ENCODE measurements around the gene EEPD1. TPM values are rescaled to one million over a fixed set of nuclear protein-coding genes. Genes with fewer than 3 reads are reported as not detected.

EEPD1 gene
- total RNA-seq, 4 donors from 2014 or later = 2.2 to 9.3 (median 6.2) TPM

- H3K36me3 ChIP-seq = no peaks in the 10 kb centered on the region
- H3K9me3 ChIP-seq = no peaks in the 10 kb centered on the region
- no peaks in the 10 kb centered on the region for H3K27me3 ChIP-seq
- peaks cover 10 to 35% of the 10 kb centered on the region in 2 donors for H3K4me1 ChIP-seq
- no peak for DNase-seq
- intact Hi-C loops (cut with DNase I) = no loop called here
- no peak overlapping the region for H3K27ac ChIP-seq
- WGBS, 2 donors = 75 to 76% methylated on average over 2 of the region's 2 CpGs
- no peak overlapping the region for H3K4me3 ChIP-seq (replicated peaks in 1 of 3)
- TF ChIP-seq POLR2A (IDR thresholded peaks at IDR 0.05) = no peak
- no peak for TF ChIP-seq CTCF (IDR thresholded peaks at IDR 0.05)
Measured at GRCh38 chr7:36260481-36260880, 107.4 kb downstream of the EEPD1 start.

- intact Hi-C loops (cut with DNase I) = no loop called here
- Histone ChIP-seq H3K4me1 (peaks cover 10 to 35% of the 10 kb centered on the region in 2 donors), H3K36me3 (no peaks in the 10 kb centered on the region), H3K4me3 (replicated peaks in 1 of 3) (no peak overlapping the region), H3K27ac (no peak overlapping the region), H3K9me3 (no peaks in the 10 kb centered on the region), H3K27me3 (no peaks in the 10 kb centered on the region)
- whole genome bisulfite sequencing, 2 donors = 79 to 82% methylated on average over 2 of the region's 2 CpGs
- TF ChIP-seq POLR2A (IDR thresholded peaks at IDR 0.05) (no peak), CTCF (IDR thresholded peaks at IDR 0.05) (no peak)
- DNase-seq = no peak
Measured at GRCh38 chr7:36261019-36261754, 108.1 kb downstream of the EEPD1 start.

GRCh38 chr7:36262309-36263094 is 109.4 kb downstream of the EEPD1 start:
- no peak for DNase-seq
- Histone ChIP-seq H3K27ac (no peak overlapping the region), H3K27me3 (no peaks in the 10 kb centered on the region), H3K4me1 (peaks cover 10 to 35% of the 10 kb centered on the region in 2 donors), H3K9me3 (no peaks in the 10 kb centered on the region), H3K36me3 (no peaks in the 10 kb centered on the region), H3K4me3 (replicated peaks in 1 of 3) (no peak overlapping the region)
- 51 to 59% methylated on average over 5 of the region's 5 CpGs for whole genome bisulfite sequencing, 2 donors
- TF ChIP-seq CTCF (IDR thresholded peaks at IDR 0.05) (no peak), POLR2A (IDR thresholded peaks at IDR 0.05) (no peak)
- intact Hi-C loops (cut with DNase I) = no loop called here

- H3K27ac ChIP-seq = no peak overlapping the region
- H3K4me3 ChIP-seq (replicated peaks in 1 of 3) = no peak overlapping the region
- intact Hi-C loops (cut with DNase I) = no loop called here
- H3K4me1 ChIP-seq = peaks cover 8 to 32% of the 10 kb centered on the region in 2 donors
- TF ChIP-seq POLR2A (IDR thresholded peaks at IDR 0.05) (no peak), CTCF (IDR thresholded peaks at IDR 0.05) (no peak)
- no peaks in the 10 kb centered on the region for H3K27me3 ChIP-seq
- 94 to 98% methylated on average over 5 of the region's 5 CpGs for WGBS, 2 donors
- no peaks in the 10 kb centered on the region for H3K9me3 ChIP-seq
- no peaks in the 10 kb centered on the region for H3K36me3 ChIP-seq
- no peak for DNase-seq
Measured at GRCh38 chr7:36263095-36263484, 110.0 kb downstream of the EEPD1 start.

Data from thyroid gland (tissue), 4 donors.